22Rv1 (cell line): ENCODE data around the gene HSPB3.

Experiments
- H3K27ac ChIP-seq: fragments of 450-650 bp; 2 replicates; pipeline ENCODE4 v1.5.1; 2017
- CTCF ChIP-seq: fragments of 450-650 bp; IDR thresholded peaks from 2 replicates; pipeline ENCODE4 v1.5.1; 2017; ENCODE audit warnings: mild to moderate bottlenecking
- ZFX ChIP-seq: fragments of 450-650 bp; IDR thresholded peaks from 2 replicates; pipeline ENCODE4 v1.6.1; 2017; ENCODE audit warnings: antibody characterized with exemption, borderline replicate concordance

HSPB3 gene

GRCh38 chr5:54458221-54458620 lies 2.7 kb downstream of the HSPB3 start:
- no peak overlapping the region for H3K27ac ChIP-seq
- TF ChIP-seq ZFX (no peak), CTCF (no peak)

- no peak overlapping the region for H3K27ac ChIP-seq
- no peak for TF ChIP-seq ZFX
Observed at GRCh38 chr5:54460181-54460919, 4.9 kb downstream of the HSPB3 start.

GRCh38 chr5:54462281-54462680 lies 6.8 kb downstream of the HSPB3 start:
- no peak overlapping the region for H3K27ac ChIP-seq
- TF ChIP-seq ZFX (no peak), CTCF (no peak)

- TF ChIP-seq ZFX, result no peak
- H3K27ac ChIP-seq, result no peak overlapping the region
Observed at GRCh38 chr5:54463713-54464112, 8.2 kb downstream of the HSPB3 start.

- TF ChIP-seq CTCF (no peak), ZFX (no peak)
- H3K27ac ChIP-seq, result no peak overlapping the region
Observed at GRCh38 chr5:54469622-54470021, 14.1 kb downstream of the HSPB3 start.

- H3K27ac ChIP-seq, result no peak overlapping the region
Observed at GRCh38 chr5:54470128-54470527, 14.6 kb downstream of the HSPB3 start.

GRCh38 chr5:54470677-54471076 lies 15.2 kb downstream of the HSPB3 start:
- no peak overlapping the region for H3K27ac ChIP-seq
- TF ChIP-seq ZFX, result no peak
- TF ChIP-seq CTCF, result no peak

More at GRCh38 chr5:54470128-54470527, 14.6 kb downstream of the HSPB3 start:
- no peak for TF ChIP-seq ZFX
- no peak for TF ChIP-seq CTCF

- TF ChIP-seq CTCF (no peak), ZFX (no peak)
Observed at GRCh38 chr5:54471398-54471797, 15.9 kb downstream of the HSPB3 start.

More at GRCh38 chr5:54471398-54471797, 15.9 kb downstream of the HSPB3 start:
- H3K27ac ChIP-seq, result no peak overlapping the region
